HG02678 (cell line): ENCODE measurements around the gene DIPK1B.

ENCODE experiments used
- ATAC-seq: cut with Tn5 transposase; IDR thresholded peaks from one replicate; pipeline ENCODE4 v1.9.1; 2021; ENCODE audit warnings: mild to moderate bottlenecking, moderate library complexity; ENCODE audit not compliant: unreplicated experiment

The DIPK1B gene

DNA sequence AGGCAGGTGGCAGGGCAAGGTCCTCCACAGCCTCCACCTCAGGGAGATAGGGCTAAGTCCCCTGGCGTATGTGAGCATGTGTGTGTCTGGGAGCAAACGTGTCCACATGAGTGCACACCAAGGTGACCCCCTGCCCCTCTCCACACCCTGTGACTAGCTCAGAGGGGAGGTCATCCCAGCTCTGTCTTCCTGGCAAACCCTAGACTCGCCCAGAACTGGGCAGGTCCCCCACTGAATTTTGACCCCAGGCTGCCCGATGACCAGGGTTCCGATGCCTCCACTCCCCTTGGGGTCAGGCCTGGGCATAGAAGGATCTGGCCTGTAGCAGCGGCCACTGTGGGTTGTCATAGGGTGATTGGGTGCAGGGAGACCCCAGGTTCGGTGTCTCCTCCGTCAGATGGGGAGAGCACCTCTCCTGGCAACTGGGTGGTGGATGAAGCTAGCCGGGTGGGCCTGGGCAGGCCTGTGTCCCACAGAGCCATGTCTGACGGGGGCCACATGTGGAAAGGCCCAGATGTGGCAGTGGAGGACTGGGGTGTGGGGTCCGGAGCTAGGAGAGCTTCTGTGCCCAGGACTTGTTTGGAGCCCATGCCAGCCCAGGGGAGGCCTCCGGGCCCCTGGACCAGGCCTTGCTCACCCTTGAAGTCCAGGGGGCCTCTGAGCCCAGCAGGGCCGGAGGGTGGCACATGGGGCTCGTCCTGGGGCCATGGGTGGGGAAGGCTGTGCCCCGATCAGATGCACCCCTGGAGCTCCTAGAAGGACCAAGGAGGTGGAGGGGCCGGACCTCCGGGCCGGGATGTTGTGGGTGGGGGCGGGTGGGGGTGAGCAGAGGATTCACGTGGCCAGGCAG lies 6.2 kb downstream of the DIPK1B start:
- ATAC-seq, result no peak

DNA sequence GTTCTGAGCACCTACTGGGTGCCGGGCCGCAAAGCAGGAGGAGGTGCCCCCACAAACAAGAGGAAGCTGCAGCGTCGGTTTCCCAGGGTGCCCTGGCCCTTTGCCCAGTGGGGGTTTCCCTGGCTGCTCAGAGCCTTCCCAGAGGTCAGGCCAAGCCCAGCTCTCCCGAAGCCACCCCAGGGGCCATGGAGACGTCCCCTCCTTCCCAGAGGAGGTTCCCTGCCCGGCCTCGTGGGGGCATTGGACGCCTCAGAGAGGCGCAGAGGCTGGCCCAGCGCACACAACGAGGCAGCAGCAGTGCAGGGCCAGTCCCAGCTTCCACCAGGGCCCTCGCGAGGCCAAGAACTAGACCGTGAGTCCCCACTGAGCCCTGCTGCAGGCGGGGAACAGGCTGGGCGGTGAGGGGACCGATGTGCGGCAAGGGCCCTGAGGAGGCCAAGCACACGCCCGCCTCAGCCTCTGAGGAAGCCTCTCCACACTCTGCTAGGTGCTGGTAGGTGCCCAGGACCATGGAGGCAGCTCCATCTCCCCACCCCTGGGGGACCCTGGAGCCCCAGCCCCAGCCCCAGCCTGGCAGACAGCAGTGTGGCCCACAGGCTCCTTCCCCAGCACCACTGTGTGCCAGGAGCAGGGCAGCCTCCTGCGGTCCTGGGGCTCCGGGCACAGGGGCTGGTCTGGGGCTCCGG lies 7.0 kb downstream of the DIPK1B start:
- ATAC-seq, result no peak

- no peak for ATAC-seq
These were observed 8.0 kb downstream of the DIPK1B start for GRCh38 chr9:136720251-136720897.

- ATAC-seq, result no peak
These were observed 8.5 kb downstream of the DIPK1B start for GRCh38 chr9:136720898-136721338.

GRCh38 chr9:136721339-136722092 lies 9.1 kb downstream of the DIPK1B start:
- ATAC-seq, result no peak

- ATAC-seq, result no peak
These were observed 10.0 kb downstream of the DIPK1B start for GRCh38 chr9:136722093-136722968.

GRCh38 chr9:136722969-136723356 lies 10.6 kb downstream of the DIPK1B start:
- ATAC-seq, result no peak

GRCh38 chr9:136723362-136723976 lies 11.1 kb downstream of the DIPK1B start:
- ATAC-seq, result no peak

DNA sequence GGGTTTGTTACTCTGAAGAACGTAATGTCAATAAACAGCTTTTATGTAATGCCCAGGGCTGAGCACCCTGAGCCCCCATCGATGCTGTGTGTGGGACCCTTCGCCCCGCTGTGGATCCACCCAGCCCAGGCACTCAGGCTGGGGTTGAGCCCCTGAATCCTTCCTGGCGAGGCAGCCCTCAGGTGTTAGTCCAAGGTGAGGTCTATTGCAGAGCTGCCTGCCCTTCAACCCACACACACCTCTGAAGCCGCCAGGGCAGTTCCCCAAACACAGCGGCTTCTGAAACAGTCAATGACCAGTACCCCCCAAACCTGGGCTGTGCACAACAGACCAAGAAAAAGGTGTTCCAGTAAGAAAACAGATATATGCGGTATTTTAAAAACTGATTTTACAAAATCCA lies 11.6 kb downstream of the DIPK1B start:
- ATAC-seq, result no peak

GRCh38 chr9:136724772-136725171 lies 12.4 kb downstream of the DIPK1B start:
- no peak for ATAC-seq

GRCh38 chr9:136725612-136726011 lies 13.2 kb downstream of the DIPK1B start:
- ATAC-seq, result no peak

GRCh38 chr9:136726118-136726517 lies 13.7 kb downstream of the DIPK1B start:
- ATAC-seq, result no peak

DNA sequence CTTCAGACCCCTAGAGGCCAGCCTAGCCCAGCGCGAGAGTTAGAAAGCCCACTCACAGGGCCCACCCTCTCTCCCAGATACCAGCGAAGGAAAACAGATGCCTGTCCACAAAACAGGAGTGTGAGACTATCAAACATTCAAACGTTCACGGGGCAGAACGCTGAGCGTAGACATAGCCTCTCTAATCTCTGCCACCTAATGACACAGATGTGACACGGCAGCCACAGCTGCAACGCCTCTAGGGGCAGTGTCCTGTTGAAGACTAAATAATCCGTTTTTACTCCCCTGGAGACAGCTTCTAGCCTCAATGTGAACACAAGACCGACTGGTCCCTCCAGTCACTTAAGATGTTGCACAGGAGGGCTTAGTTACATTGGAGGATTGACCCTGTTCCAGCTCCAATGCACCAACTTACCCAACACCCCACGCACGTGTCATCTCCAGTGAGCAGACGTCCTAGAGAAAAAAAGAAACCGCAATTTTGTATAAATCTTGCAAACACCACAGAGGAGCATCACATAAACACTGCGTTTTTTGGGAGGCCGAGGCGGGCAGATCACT lies 14.3 kb downstream of the DIPK1B start:
- ATAC-seq, result no peak

DNA sequence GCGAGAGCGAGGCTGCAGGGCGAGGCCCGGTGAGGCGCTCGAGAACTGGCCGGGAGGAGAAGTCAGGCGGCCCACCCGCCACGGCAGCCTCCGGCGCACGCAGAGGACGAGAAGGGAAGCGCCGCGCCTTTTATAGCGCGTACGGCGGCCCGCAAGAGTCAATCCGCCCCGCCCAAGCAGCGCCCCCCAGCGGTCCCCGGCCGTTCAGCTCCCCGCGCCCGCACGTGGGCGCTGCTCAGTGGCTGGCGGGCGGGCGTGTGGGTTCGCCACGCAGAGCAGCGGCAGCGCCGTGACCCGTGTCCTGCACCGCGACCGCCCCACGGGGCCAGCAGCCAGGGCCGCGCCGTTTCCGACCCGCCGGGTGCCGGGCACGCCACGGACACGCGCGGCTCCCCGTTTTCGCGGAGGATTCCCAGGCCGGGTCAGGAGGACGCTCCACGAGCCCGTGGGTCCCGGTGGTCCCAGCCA lies 15.7 kb downstream of the DIPK1B start:
- ATAC-seq, result peak; percentile 68

DNA sequence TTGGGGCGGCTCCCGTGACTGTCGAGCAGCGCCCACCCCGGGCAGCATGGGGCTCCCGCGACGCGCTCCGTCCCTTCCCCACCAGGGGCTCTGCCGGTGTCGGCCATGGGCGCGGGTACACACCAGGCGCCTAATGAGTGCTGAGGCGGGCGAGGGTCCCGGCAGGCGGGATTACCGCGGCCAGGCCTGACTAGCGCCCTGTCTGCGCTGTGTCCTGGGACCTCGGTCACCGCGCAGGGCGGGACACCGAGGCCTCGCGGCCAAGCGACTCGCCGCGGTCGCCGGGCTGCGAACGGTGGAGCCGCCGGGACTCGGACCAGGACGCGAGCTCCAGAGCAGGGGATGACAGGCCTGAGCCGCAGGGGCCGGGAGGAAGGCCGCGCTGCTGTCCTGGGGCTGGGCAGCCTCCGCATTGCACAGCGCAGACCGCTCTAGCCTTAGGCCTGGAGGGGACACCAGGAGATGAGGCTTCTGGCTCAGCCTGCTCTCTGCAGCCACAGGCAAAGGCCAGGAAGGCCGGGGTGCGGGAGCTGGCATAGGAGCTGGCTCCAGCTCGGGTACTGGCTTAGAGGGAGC lies 16.3 kb downstream of the DIPK1B start:
- ATAC-seq, result peak; percentile 25

DNA sequence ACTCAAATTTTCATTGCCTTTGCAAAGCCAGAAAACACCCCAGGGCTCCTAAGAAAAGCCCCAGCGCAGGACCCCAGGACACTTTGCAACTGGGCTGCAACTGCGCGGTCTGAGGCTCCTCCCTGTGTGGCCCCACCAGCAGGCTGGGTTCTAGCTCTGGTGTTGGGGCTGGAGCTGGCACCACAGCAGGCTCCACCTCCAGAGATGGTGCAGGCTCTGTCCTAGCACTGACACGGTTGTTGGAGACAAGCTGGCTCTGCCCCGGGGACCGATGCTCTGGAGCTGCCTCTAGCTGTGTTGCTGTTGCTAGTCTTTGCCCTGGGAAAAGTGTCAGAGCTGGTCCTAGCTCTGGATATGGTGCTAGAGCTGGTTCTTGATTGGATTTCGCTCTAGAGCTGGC lies 16.8 kb downstream of the DIPK1B start:
- no peak for ATAC-seq

DNA sequence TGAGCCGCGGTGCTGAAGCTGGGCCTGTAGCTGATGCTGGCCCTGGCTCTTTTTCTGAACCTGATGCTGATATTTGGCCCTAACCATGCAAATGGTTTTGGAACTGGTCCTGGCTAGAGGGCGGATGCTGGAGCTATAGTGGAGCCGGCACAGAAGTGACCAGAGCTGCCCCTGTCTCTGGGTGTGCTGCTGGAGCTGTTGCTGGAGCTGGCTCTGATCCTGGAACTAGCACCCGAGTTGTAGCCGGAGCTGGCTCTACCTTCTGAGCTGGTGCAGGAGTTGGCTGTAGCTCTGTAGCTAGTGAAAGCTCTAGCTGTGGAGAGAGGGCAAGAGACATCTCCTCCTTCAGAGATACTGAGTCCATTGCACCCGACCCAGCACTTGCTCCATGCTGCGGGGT lies 17.6 kb downstream of the DIPK1B start:
- no peak for ATAC-seq

DNA sequence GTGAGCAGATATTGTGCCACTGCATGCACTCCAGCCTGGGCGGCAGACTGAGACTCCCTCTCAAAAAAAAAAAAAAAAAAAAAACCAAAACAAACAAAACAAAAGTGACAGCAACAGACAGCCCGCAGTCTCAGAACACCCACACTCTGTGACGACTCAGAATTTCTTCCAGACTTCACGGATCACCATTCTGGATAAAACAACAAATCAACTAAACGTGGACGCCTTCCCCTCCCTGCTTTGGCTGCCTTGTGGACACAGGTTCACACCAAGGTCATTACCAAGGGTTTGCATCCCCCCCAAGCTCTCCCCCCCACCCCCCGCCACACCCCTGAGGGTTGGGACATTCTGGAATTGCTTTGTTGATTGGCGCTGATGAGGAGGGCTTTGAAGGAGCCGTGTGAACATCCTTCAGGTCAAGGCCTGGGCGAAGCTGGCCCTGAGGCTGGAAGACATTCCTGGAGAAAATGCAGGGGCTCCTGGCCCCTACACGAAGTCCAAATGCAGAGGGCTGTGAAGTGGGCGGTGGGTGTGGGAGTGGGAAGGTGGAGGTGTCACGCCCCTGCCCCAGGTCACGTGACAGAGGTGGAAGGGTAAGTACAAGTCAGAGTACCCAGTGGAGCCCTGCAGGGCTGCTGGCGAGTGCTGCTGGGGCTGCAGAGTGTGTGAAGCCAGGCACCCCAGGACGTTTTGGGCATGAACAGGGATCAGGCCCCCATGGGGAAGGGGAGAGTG lies 20.2 kb downstream of the DIPK1B start:
- ATAC-seq, result no peak
